GM12873 (cell line): ENCODE measurements around the gene ARID1B.

Source experiments
- CTCF ChIP-seq: IDR thresholded peaks from 2 replicates; pipeline ENCODE4 v1.5.1; 2012; ENCODE audit warnings: low read depth, mild to moderate bottlenecking, moderate library complexity, low read length, control low read depth; ENCODE audit not compliant: insufficient read depth; ENCODE audit errors: missing control alignments

The ARID1B gene

GRCh38 chr6:156849806-156850205, 72.6 kb downstream of the ARID1B start:
- no peak for TF ChIP-seq CTCF

GRCh38 chr6:156850353-156850752, 73.2 kb downstream of the ARID1B start:
- TF ChIP-seq CTCF, result no peak

GRCh38 chr6:156851454-156851921, 74.3 kb downstream of the ARID1B start:
- no peak for TF ChIP-seq CTCF

GRCh38 chr6:156852147-156852857, 75.1 kb downstream of the ARID1B start:
- no peak for TF ChIP-seq CTCF

GRCh38 chr6:156852858-156853216, 75.7 kb downstream of the ARID1B start:
- no peak for TF ChIP-seq CTCF

- TF ChIP-seq CTCF, result no peak
Observed at GRCh38 chr6:156853733-156854132, 76.6 kb downstream of the ARID1B start.

GRCh38 chr6:156854466-156855161, 77.4 kb downstream of the ARID1B start:
- no peak for TF ChIP-seq CTCF
